Muscle layer of duodenum (tissue), 2 donors: ENCODE results near the gene SUSD3.

Experiments used
- H3K27ac ChIP-seq: one replicate; pipeline ENCODE4 v1.7.0; 2013; ENCODE audit warnings: mild to moderate bottlenecking, low read length
- H3K27me3 ChIP-seq: one replicate; pipeline ENCODE4 v1.7.0; 2013; ENCODE audit warnings: low read depth, mild to moderate bottlenecking, control low read depth, low read length
- H3K36me3 ChIP-seq, 2 donors: one replicate each; pipeline ENCODE4 v1.7.0; 2013; ENCODE audit warnings: low read length in 2 of 2, control low read depth in 1 of 2, mild to moderate bottlenecking in 1 of 2; ENCODE audit not compliant: insufficient read depth in 2 of 2, control insufficient read depth in 1 of 2
- H3K4me1 ChIP-seq, 2 donors: one replicate each; pipeline ENCODE4 v1.7.0; 2013; ENCODE audit warnings: low read length in 2 of 2, mild to moderate bottlenecking in 2 of 2, control low read depth in 1 of 2, moderate library complexity in 1 of 2; ENCODE audit not compliant: insufficient read depth in 2 of 2, control insufficient read depth in 1 of 2
- H3K4me3 ChIP-seq, 2 donors: one replicate each; pipeline ENCODE4 v1.7.0; 2013; ENCODE audit warnings: low read length in 2 of 2, low read depth in 1 of 2, mild to moderate bottlenecking in 1 of 2
- H3K9me3 ChIP-seq, 2 donors: one replicate each; pipeline ENCODE4 v1.7.0; 2013; ENCODE audit warnings: low read length in 2 of 2, control low read depth in 1 of 2, mild to moderate bottlenecking in 1 of 2; ENCODE audit not compliant: control insufficient read depth in 1 of 2
- donor health status: healthy.

Gene SUSD3

DNA sequence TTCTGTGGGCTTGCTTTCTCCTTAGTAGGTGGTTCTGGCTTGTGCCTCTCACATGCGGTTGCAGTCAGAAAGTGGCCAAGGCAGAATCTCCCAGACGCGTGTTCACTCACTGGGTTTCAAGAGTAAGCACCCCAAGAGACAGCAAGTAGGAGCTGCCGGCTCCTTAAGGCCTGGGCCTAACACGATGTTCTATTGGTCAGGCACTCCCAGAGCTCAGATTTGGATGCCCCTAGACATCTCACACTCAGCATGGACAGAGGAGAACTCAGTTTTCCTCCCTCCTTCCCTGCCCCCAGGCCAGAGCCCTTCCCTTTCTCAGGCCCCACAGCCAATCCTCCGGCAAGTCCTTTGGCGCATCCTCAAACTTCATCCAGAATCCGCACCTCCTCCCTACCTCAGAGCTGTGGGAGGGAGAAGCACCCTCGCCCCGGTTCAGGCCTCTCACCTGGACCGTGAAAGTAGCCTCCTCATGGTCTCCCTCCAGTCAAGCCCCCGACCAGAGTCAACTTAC, 31.0 kb downstream of the SUSD3 start:
- Histone ChIP-seq H3K36me3 (no peaks in the 10 kb centered on the region), H3K27ac (no peak overlapping the region), H3K4me1 (peaks cover 11 to 20% of the 10 kb centered on the region in 2 donors), H3K27me3 (no peaks in the 10 kb centered on the region), H3K9me3 (peaks cover 0 to 11% of the 10 kb centered on the region in 2 donors), H3K4me3 (no peak overlapping the region)

DNA sequence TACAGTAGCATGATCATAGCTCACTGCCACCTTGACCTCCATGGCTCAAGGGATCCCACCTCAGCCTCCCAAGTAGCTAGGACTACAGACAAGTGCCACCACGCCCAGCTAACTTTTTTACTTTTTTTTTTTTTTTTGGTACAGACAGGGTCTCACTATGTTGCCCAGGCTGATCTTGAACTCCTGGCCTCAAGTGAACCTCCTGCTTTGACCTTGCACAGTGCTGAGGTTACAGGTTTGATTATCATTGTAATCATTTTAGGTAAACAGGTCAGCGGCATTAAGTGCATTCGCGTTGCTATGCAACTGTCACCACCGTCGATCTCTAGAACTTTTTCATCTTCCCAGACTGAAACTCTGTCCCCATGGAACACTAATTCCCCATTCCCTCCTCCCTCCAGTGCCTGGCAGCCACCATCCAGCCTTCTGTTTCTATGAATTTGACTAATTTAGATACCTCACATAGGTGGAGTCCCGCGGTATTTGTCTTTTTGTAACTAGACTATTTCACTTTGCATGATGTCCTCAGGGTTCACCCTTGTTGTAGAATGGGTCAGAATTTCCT, 31.7 kb downstream of the SUSD3 start:
- no peak overlapping the region for H3K4me3 ChIP-seq
- H3K36me3 ChIP-seq = no peaks in the 10 kb centered on the region
- peaks cover 17 to 24% of the 10 kb centered on the region in 2 donors for H3K4me1 ChIP-seq
- H3K27ac ChIP-seq = no peak overlapping the region
- H3K27me3 ChIP-seq = no peaks in the 10 kb centered on the region
- peaks cover 0 to 11% of the 10 kb centered on the region in 2 donors for H3K9me3 ChIP-seq

- Histone ChIP-seq H3K27me3 (no peaks in the 10 kb centered on the region), H3K9me3 (peaks cover 0 to 11% of the 10 kb centered on the region in 2 donors), H3K4me3 (no peak overlapping the region), H3K36me3 (no peaks in the 10 kb centered on the region), H3K27ac (no peak overlapping the region), H3K4me1 (peaks cover 17 to 24% of the 10 kb centered on the region in 2 donors)
Observed at GRCh38 chr9:93091056-93091452, 32.6 kb downstream of the SUSD3 start.

DNA sequence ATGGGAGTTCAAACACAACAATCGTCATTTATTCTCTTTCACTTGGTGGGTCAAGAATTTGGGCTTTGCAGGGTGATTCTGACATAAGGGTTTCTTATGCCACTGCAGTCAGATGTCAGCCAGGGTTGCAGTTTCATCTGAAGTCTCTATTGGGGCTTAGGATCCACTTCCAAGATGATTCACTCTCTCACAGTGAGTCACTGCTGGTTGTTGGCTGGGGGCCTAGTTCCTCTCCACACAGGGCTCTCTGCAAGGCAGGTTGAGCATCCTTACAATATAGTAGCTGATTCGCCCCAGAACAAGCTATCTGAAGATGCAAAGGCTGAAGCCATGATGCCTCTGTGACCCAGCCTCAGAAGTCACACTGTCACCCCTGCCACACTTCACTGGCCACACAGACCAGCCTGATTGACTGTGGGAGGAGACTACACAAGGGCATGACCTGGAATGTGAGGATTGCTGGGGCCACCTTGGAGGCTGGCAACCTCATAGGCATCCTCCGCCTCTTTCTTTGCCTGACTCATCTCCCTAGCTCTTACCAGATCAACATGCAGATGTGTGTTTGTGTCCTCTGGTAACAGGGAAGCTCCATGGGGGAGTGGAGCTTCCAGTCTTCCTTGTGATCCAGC, 33.1 kb downstream of the SUSD3 start:
- Histone ChIP-seq H3K27me3 (no peaks in the 10 kb centered on the region), H3K36me3 (no peaks in the 10 kb centered on the region), H3K4me1 (peaks cover 17 to 24% of the 10 kb centered on the region in 2 donors), H3K4me3 (no peak overlapping the region), H3K27ac (no peak overlapping the region), H3K9me3 (peaks cover 0 to 11% of the 10 kb centered on the region in 2 donors)

GRCh38 chr9:93092251-93092991, 33.9 kb downstream of the SUSD3 start:
- Histone ChIP-seq H3K27me3 (no peaks in the 10 kb centered on the region), H3K27ac (no peak overlapping the region), H3K4me1 (peaks cover 22 to 32% of the 10 kb centered on the region in 2 donors), H3K4me3 (no peak overlapping the region), H3K36me3 (no peaks in the 10 kb centered on the region), H3K9me3 (peaks cover 0 to 11% of the 10 kb centered on the region in 2 donors)

- Histone ChIP-seq H3K9me3 (peaks cover 0 to 11% of the 10 kb centered on the region in 2 donors), H3K36me3 (no peaks in the 10 kb centered on the region), H3K27me3 (no peaks in the 10 kb centered on the region), H3K4me1 (peaks cover 31 to 41% of the 10 kb centered on the region in 2 donors), H3K27ac (peak overlapping the region; percentile 51), H3K4me3 (no peak overlapping the region)
Observed at GRCh38 chr9:93093127-93093876, 34.8 kb downstream of the SUSD3 start.

DNA sequence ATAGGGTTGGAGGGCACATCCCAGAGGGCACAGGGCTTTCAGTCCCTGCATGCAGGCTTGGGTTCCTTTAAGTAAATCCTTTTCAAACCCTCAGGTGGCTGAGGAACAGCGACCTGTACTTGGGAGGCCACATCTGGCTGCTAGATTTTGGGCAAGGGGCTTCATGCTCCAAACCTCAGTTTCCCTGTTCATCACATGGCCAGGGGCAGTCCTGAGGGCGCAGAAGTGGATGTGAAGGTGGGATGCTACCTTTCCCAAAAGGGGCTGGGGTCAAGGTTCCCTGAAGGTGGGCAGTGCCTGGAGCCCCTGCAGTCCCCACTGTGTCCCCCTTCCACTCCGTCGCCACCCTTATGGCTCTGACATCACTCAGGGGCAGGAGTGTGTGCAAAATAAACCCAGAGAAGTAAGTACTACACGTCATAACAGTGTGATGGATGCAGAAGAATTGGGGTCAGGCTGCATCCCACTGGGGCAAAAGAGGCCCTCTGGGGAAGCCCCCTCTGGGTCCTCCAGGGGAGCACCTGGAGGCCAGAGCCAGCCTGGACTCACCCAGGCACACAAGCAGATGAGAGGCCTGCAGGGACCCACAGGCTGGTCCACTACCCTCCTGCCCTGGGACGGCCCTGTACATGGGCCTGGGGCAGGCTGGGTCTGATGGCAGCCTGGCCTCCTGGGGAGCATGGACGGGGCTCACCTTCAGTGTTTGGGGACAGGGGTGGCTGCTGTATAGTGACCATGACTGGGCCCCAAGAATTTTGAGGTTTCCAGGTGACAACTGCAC, 35.6 kb downstream of the SUSD3 start:
- no peaks in the 10 kb centered on the region for H3K36me3 ChIP-seq
- H3K27me3 ChIP-seq = no peaks in the 10 kb centered on the region
- H3K9me3 ChIP-seq = peaks cover 0 to 11% of the 10 kb centered on the region in 2 donors
- H3K27ac ChIP-seq = peak overlapping the region; percentile 90
- H3K4me1 ChIP-seq = peaks cover 33 to 48% of the 10 kb centered on the region in 2 donors
- no peak overlapping the region for H3K4me3 ChIP-seq

GRCh38 chr9:93094658-93095204, 36.2 kb downstream of the SUSD3 start:
- H3K27ac ChIP-seq = peak overlapping the region; percentile 90
- peaks cover 38 to 55% of the 10 kb centered on the region in 2 donors for H3K4me1 ChIP-seq
- H3K4me3 ChIP-seq = peak overlapping the region in 1 of 2 donors; percentile 54
- H3K27me3 ChIP-seq = no peaks in the 10 kb centered on the region
- H3K9me3 ChIP-seq = peaks cover 0 to 11% of the 10 kb centered on the region in 2 donors
- no peaks in the 10 kb centered on the region for H3K36me3 ChIP-seq

DNA sequence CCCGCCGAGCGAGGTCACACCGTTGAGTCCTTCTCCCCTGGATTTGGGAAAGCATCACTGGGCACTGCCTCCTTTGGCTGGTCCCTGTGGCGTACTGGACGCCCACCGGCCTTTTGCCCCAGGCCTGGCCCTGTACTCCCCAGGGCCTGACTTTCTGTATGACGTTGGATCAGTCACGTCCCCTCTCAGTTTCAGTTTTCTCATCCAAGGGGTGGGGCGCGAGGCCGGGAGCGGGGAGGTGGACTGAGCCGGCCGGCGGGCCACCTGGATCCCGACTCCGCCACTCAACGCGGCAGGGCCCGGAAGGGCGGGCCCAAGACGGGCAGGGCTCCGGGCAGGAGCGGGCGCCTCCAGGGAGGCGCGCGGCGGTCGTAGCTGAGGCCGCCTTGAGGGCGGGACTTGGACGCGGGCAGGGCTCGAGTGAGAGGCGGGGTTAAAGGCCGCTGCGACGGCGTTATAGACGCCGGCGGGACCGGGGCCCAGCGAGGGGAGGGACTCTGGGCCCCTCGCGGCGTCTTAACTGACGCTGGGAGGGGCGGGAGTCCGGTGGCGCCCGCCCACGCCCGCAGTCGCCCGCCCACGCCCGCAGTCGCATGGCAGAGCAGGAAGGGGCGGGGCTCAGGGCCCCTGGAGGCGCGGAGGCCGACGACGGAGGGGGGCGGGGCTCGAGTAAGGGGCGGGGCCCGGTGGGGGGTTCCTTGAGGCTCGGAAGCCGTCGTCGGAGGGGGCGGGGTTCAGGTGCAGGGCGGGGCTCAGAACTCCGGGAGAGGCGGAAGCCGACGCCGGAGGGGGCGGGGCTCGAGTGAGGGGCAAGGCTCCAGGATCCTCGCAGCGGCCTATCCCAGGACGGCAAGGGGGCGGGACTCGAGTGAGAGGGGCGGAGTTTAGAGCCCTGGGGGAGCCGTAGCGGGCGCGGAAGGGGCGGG, 37.0 kb downstream of the SUSD3 start:
- peaks cover 38 to 57% of the 10 kb centered on the region in 2 donors for H3K4me1 ChIP-seq
- H3K4me3 ChIP-seq = peak overlapping the region; percentile 50 to 82
- no peaks in the 10 kb centered on the region for H3K27me3 ChIP-seq
- peaks cover 0 to 11% of the 10 kb centered on the region in 2 donors for H3K9me3 ChIP-seq
- H3K27ac ChIP-seq = peak overlapping the region; percentile 90
- H3K36me3 ChIP-seq = no peaks in the 10 kb centered on the region
